HG03432 (cell line): ENCODE results near the gene MINDY1.

Experiments used
- ATAC-seq: cut with Tn5 transposase; IDR thresholded peaks from one replicate; pipeline ENCODE4 v1.9.1; 2021; ENCODE audit warnings: mild to moderate bottlenecking, moderate library complexity; ENCODE audit not compliant: unreplicated experiment

The MINDY1 gene, protein sequence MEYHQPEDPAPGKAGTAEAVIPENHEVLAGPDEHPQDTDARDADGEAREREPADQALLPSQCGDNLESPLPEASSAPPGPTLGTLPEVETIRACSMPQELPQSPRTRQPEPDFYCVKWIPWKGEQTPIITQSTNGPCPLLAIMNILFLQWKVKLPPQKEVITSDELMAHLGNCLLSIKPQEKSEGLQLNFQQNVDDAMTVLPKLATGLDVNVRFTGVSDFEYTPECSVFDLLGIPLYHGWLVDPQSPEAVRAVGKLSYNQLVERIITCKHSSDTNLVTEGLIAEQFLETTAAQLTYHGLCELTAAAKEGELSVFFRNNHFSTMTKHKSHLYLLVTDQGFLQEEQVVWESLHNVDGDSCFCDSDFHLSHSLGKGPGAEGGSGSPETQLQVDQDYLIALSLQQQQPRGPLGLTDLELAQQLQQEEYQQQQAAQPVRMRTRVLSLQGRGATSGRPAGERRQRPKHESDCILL

GRCh38 chr1:151006327-151007052, at the start of gene MINDY1:
Gene MINDY1, minus strand, starts transcription at chr1:151006902. Its CDS starts 4,285 bp downstream, at chr1:151002617.
- no peak for ATAC-seq

DNA sequence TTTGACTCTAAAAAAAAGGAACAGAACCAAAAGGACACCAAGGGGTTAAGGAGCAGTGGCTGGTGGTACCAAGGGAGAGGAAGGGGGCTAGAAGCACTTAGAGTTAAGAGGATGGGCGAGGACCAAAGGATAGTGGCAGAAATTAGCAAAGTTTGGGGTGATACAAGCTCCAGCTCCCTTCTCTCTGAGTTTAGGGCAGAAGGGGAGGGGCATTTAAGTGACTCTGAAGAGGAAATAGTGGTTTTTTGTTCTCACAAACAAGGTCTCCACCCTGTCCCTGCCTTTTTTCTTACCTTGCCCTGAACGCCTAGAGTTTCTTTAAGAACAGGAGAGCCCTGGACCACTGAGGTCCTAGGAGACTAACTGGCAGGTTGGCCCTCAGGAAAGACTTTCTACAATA, 49.4 kb upstream of the MINDY1 start:
- ATAC-seq: no peak

DNA sequence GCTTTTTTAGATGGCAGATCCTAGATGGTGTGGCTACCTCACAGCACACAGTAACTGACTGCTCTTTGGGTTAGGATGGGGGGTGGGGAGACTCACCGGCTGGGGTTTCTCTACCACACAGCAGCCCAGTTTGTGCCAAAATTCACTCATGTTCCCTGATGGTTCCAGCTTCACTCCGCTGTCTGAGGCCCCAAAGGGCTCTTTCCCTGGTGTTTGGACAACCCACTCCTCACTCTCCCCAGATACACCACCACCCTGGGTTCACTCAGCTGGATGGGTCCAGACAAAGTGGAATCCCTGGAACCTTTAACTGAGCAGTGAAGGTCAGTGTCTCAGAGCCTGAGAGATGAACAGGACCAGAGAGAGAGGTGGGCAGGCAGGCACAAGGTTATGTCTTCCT, 48.9 kb upstream of the MINDY1 start:
- ATAC-seq: no peak

DNA sequence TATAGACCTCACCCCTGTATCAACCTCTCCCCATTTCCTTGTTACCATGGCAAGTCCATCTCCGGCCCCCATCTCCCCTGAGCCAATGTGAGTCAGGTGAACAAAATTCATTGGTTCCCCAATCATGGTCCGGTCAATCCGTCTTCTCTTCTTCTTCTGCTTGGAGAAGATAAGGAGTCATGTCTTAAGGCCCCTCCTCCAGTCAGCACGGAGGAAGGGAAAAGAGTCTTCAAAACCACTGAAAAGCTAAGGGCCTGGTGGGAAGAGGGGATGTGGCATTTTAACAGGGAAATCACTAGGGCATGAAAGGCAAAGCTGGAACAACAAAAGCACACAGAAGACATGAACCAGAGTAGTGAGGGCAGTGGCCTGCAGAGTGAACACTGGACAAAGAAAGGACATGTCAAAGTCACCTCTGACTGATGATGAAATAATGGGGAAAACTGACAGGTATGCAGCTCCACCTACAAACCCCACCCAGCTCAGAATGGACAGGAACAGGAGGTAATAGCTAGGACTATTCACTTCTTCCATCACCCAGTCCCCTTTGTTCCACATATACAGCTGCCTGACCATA, 48.4 kb upstream of the MINDY1 start:
- ATAC-seq: no peak

DNA sequence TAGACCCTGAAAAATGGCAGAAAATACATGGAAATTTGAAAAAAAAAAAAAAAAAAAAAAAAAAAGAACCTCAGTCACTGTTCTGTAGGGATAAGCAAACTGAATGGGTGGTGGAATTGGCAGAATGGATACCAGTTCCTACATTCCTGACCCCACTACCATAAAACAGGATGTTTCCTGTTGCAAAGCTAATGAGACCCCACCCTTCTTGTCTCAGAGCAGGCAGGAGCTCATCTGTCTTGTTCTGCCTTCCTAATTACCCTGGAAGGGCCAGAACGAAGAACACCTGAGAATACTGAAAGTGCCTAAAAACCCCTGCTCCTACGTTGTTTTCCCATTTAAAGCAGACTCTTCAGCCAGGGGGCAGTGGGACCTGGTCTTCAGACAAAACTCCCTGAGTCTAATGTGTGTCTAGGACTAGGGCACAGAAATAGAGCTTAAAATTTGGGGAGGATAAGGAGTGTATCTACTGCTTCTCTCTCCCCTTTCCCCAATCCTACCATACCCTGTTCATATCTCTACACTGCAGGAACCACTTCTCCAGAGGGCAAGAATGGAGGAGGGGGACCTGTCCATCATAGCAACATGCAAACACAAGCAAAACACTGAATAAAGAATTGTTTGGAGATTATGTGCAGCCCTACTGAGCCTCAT, 44.8 kb upstream of the MINDY1 start:
- ATAC-seq: no peak

GRCh38 chr1:151050051-151050688, 43.5 kb upstream of the MINDY1 start:
- no peak for ATAC-seq

GRCh38 chr1:151049458-151049857, 42.8 kb upstream of the MINDY1 start:
- no peak for ATAC-seq

DNA sequence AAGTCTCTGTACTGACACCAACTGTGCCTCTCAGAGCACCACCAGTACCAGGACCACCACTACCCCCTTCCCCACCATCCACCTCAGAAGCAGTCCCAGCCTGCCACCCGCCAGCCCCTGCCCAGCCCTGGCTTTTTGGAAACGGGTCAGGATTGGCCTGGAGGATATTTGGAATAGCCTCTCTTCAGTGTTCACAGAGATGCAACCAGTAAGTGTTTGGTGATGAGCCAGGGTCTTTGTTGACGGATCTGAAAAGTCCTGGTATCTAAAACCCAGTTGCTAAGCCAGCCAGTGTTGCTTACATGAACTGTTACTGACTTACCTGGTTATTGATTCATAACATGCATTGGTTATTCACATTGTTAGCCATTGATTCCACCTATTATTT, 41.9 kb upstream of the MINDY1 start:
- ATAC-seq: no peak

GRCh38 chr1:151047925-151048644, 41.4 kb upstream of the MINDY1 start:
- peak; percentile 58 for ATAC-seq

DNA sequence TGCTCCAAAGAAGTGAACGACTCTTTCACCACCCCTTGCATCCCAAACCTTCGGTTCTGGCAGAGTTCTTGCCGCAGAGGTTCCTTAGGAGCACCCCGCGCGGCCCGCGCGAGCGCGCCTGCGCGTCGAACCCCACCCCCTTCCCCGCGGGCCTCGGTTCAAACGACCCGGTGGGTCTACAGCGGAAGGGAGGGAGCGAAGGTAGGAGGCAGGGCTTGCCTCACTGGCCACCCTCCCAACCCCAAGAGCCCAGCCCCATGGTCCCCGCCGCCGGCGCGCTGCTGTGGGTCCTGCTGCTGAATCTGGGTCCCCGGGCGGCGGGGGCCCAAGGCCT, 40.9 kb upstream of the MINDY1 start, which contains the start of gene C1orf56:
Gene C1orf56 (plus strand): TSS at position 161 of the 334 bp plus-strand sequence. CDS start 97 bp downstream, at position 258.
- ATAC-seq: peak; percentile 61

DNA sequence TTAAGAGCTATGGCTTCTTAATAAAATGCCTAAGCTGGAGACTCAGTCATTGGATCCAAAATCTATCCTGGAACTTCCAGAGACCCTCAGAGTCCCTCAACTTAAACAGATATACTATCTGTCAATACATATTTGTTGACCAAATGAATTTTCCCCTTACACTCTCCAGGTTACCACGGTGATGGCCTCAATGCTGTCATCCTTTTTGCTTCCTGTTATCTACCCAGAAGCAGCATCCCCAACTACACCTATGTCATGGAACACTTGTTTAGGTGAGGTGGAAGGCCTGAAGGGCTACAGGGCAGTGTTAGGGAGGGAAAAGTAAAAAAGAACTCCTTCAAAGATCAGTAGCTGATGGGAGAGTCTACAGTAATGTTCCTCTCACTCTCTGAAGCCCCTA, 36.5 kb upstream of the MINDY1 start:
- ATAC-seq: no peak

- no peak for ATAC-seq
Measured at GRCh38 chr1:151039521-151039920, 32.8 kb upstream of the MINDY1 start.

DNA sequence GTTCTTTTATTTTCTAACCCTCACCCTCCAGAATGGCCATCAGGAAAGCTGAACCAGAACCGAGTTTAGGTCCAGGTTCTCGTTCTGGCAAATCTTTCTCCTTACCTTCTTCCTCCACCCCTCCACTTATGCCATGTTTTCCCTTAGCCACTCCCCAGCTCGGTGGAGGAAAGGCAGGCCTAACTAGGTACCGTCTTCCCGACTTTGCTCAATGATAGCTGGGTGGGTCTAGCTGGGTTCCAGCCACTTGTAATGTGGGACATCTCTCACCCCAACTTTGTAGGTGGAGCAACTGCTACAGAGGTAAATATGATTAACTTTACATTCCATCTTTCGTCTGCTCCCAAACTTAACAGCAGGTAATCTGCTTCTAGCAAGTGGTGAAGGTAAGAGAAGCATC, 30.3 kb upstream of the MINDY1 start:
- ATAC-seq: no peak

- no peak for ATAC-seq
Measured at GRCh38 chr1:151036356-151036755, 29.7 kb upstream of the MINDY1 start, which contains the start of gene BNIPL. Gene BNIPL, plus strand, starts transcription at chr1:151036586. Its CDS starts 140 bp downstream, at chr1:151036726.

- no peak for ATAC-seq
Measured at GRCh38 chr1:151035167-151035566, 28.5 kb upstream of the MINDY1 start.

DNA sequence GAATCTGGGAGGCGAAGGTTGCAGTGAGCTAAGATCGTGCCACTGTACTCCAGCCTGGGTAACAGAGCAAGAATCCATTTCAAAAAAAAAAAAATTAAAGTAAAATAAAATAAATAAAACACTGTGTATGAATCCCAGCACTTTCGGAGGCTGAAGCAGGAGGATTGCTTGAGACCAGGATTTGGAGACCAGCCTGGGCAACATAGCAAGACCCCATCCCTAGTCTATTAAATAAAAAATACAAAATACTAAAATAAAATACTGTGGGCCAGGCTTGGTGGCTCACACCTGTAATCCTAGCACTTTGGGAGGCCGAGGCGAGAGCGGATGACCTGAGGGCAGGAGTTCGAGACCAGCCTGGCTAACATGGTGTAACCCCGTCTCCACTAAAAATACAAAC, 25.5 kb upstream of the MINDY1 start:
- ATAC-seq: no peak

DNA sequence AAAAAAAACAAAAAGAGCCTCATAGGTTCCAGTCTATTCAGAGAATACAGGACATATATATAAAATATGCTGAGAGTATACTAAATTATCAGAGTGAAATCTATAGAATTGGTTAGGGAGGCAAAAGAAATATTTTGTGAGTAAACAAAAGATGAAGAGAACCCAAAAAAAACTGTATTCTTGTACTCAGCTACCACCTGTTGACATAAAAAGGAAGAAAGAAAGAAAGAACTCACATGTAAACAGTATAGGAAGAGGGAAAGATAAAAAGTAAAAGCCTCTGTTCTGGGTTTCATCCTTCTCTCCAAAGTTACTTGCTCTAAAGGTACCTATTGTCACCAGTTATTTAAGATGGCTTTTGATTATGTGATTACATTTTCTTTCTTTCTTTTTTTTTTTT, 19.8 kb upstream of the MINDY1 start:
- no peak for ATAC-seq

DNA sequence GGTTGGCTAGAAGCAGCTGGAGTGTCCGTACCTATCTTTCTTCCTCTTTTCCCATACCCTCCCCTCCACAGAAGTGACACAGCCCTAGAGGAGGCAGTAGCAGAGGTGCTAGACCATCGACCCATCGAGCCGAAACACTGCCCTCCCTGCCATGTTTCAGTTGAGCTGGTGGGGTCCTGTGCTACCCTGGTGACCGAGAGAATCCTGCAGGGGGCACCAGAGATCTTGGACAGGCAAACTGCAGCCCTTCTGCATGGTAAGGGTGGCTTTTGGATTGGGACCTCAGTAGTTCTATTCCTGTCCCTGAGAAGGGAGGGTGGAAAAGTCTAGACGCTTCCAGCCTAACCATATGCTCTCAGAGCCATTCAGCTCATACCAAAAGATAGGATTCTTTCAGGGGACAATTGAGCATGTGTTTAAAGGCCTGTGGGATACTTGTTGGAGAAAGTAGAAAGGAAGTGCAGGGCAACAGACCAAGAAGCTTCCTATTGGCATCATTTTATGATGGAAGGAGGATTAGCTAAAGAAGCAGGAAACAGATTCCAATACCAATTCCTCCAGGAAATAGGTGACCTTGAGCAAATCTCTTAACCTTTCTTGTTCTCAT, 17.9 kb upstream of the MINDY1 start:
- ATAC-seq: no peak

DNA sequence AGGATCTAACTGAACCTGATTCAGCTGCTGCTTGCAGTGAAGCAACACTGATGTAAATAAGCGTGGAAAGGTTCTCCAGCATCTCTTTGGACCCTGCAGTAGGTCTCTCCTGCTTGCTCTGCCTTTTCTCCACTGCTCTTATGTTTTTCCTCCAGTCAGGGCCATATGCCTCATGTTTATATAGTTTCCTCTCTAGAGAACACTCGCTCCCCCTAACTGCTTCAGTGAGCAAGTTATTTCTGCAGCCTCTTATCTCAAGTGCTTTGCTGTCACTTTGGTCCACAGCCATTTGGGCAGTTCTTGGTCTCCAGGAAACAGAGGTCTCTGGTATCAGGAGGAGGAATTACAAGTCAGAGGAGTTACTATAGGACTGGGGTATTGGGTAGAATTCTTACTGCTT, 6.8 kb upstream of the MINDY1 start:
- no peak for ATAC-seq
